ENCODE results near the gene TUT4. TPM values are rescaled to one million over a fixed set of nuclear protein-coding genes. Genes with fewer than 3 reads are reported as not detected.

Gene TUT4
- total RNA-seq, 2 donors from 2014 or later = 20.0 to 27.4 TPM

DNA sequence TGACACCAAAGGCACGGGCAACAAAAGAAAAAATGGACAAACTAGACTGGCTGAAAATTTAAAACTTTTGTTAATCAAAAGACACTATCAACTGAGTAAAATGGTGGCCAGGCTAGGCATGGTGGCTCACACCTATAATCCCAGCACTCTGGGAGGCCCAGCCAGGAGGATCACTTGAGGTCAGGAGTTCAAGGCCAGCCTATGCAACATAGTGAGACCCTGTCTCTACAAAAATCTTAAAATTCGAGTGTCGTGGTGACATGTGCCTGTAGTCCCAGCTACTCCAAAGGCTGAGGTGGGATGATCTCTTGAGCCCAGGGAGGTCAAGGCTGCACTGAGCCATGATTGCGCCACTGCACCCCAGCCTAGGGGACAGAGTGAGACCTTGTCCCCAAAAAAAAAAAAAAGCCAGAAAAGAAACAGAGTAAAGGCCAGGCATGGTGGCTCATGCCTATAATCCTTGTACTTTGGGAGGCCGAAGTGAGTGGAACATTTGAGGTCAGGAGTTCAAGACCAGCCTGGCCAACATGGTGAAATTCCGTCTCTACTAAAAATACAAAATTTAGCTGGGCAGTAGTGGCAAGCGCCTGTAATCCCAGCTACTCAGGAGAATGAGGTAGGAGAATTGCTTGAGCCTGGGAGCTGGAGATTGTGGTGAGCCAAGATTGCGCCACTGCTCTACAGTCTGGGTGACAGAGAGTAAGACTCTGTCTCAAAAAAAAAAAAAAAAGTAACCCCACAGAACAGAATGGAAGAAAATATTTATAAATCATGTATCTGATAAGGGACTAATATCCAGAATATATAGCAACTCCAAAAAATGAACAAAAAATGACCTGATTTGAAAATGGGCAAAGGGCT is 8.0 kb downstream of the TUT4 start:
- peaks cover 6% of the 10 kb centered on the region for H3K9me3 ChIP-seq
- TF ChIP-seq CTCF (IDR thresholded peaks at IDR 0.05) = no peak
- DNase-seq = no peak
- no peaks in the 10 kb centered on the region for H3K27me3 ChIP-seq
- H3K36me3 ChIP-seq = no peaks in the 10 kb centered on the region
- no peak overlapping the region for H3K4me3 ChIP-seq
- H3K27ac ChIP-seq = no peak overlapping the region
- H3K9ac ChIP-seq (ENCODE audit: low read depth in 2 of 2, low read length in 2 of 2) = no peak overlapping the region
- intact Hi-C loops (cut with DNase I) = no loop called here
- H3K4me1 ChIP-seq = no peaks in the 10 kb centered on the region

GRCh38 chr1:52542085-52542688 is 10.7 kb downstream of the TUT4 start:
- TF ChIP-seq CTCF (IDR thresholded peaks at IDR 0.05) = no peak
- DNase-seq = no peak
- Histone ChIP-seq H3K27me3 (no peaks in the 10 kb centered on the region), H3K4me3 (no peak overlapping the region), H3K9ac (ENCODE audit: low read depth in 2 of 2, low read length in 2 of 2) (no peak overlapping the region), H3K4me1 (no peaks in the 10 kb centered on the region), H3K27ac (no peak overlapping the region), H3K36me3 (no peaks in the 10 kb centered on the region), H3K9me3 (peaks cover 6% of the 10 kb centered on the region)
- intact Hi-C loops (cut with DNase I) = no loop called here

DNA sequence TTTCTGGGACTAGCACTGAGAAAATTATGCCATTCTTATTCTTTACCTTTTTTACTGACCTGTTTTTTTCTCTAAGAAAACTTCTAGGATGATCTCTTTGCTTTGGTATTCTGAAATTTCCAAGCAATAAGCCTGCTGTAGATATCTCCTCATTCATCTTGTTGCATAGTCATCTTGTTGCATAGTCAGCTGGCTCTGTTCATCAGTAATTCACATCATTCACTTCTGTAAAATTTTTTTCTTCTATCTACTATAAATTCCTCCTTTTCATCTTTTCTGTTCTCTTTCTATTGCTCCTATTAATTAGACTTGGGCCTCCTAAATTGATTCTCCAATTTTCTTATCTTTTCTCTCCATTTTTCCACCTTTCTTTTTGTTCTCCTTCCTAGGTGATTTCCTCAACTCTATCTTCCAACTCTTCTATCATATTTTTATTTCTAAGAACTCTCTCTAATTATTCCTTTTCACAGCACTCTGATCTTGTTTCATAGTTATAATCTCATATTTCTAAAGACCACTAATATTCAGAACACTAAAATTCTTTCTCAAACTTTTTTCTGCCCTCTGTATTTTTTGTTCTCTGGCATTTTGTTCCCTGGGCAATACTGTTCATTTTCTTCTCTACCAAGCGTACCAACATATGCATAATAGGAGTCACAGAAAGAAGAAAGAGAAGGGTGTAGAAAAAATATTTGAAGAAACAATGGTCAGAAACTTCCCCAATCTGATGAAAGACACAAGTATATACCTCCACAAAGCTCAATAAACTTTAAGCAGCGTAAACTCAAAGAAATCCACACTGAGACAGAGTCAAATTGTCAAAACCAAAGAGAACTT is 17.7 kb downstream of the TUT4 start:
- no peak for TF ChIP-seq CTCF (IDR thresholded peaks at IDR 0.05)
- intact Hi-C loops (cut with DNase I) = no loop called here
- no peak for DNase-seq
- no peaks in the 10 kb centered on the region for H3K27me3 ChIP-seq
- H3K27ac ChIP-seq = no peak overlapping the region
- H3K4me3 ChIP-seq = no peak overlapping the region
- H3K9me3 ChIP-seq = no peaks in the 10 kb centered on the region
- H3K36me3 ChIP-seq = no peaks in the 10 kb centered on the region
- no peaks in the 10 kb centered on the region for H3K4me1 ChIP-seq
- no peak overlapping the region for H3K9ac ChIP-seq (ENCODE audit: low read depth in 2 of 2, low read length in 2 of 2)

DNA sequence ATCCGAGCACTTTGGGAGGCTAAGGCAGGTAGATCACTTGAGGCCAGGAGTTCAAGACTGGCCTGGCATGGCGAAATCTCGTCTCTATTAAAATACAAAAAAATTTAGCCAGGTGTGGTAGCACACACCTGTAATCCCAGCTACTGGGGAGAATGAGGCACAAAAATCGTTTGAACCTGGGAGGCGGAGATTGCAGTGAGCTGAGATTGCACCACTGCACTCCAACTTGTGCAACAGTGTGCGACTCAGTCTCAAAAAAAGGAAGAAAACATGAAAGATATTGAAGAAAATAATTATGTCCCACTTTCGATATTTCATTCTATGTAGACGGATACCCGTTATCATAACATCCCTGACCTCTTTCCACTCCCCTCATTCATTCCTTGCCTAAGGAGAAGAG is 19.2 kb downstream of the TUT4 start:
- H3K4me1 ChIP-seq = no peaks in the 10 kb centered on the region

More for the DNA sequence above, 19.2 kb downstream of the TUT4 start:
- Histone ChIP-seq H3K27ac (no peak overlapping the region), H3K9ac (ENCODE audit: low read depth in 2 of 2, low read length in 2 of 2) (no peak overlapping the region), H3K36me3 (no peaks in the 10 kb centered on the region), H3K4me3 (no peak overlapping the region), H3K9me3 (no peaks in the 10 kb centered on the region), H3K27me3 (no peaks in the 10 kb centered on the region)
- no peak for TF ChIP-seq CTCF (IDR thresholded peaks at IDR 0.05)
- DNase-seq = no peak
- intact Hi-C loops (cut with DNase I) = no loop called here

All from colonic mucosa (tissue), 4 donors.